Measurements from ENCODE around the gene SFXN3. TPM values are rescaled to one million over a fixed set of nuclear protein-coding genes. Genes with fewer than 3 reads are reported as not detected.

SFXN3 gene
- total and polyA plus RNA-seq, 2 of the 13 experiments (the other 11 are each of a cell fraction or from before 2014, with no cell fraction given), result 16.8 to 71.5 TPM

DNA sequence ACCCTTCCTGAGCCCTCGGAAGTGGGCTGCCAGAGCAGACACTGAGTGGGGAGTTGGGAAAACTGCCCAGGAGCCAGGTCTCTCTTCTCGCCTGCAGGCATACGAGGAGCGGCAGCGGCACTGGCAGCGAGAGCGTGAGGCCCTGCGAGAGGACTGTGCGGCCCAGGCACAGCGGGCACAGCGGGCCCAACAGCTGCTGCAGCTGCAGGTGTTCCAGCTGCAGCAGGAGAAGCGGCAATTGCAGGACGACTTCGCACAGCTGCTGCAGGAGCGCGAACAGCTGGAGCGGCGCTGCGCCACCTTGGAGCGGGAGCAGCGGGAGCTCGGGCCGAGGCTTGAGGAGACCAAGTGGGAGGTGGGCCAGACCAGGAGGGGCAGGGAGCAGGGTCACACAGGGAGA lies 25.7 kb upstream of the SFXN3 start (continued):
- TF ChIP-seq, protein P1, sequence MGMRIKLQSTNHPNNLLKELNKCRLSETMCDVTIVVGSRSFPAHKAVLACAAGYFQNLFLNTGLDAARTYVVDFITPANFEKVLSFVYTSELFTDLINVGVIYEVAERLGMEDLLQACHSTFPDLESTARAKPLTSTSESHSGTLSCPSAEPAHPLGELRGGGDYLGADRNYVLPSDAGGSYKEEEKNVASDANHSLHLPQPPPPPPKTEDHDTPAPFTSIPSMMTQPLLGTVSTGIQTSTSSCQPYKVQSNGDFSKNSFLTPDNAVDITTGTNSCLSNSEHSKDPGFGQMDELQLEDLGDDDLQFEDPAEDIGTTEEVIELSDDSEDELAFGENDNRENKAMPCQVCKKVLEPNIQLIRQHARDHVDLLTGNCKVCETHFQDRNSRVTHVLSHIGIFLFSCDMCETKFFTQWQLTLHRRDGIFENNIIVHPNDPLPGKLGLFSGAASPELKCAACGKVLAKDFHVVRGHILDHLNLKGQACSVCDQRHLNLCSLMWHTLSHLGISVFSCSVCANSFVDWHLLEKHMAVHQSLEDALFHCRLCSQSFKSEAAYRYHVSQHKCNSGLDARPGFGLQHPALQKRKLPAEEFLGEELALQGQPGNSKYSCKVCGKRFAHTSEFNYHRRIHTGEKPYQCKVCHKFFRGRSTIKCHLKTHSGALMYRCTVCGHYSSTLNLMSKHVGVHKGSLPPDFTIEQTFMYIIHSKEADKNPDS (CRISPR knock-in tag; IDR thresholded peaks at IDR 0.05), result no peak
- TF ChIP-seq ZNF761 (CRISPR knock-in tag; conservative IDR thresholded peaks at IDR 0.05), result no peak
- no peak for TF ChIP-seq SIN3A (IDR thresholded peaks at IDR 0.05; ENCODE audit: borderline replicate concordance, low read depth, low read length)
- TF ChIP-seq ZNF556 (CRISPR knock-in tag; IDR thresholded peaks at IDR 0.05; ENCODE audit: borderline replicate concordance), result no peak
- no peak for TF ChIP-seq TRAFD1 (CRISPR knock-in tag; IDR thresholded peaks at IDR 0.05; ENCODE audit: borderline replicate concordance)

- CTCF ChIA-PET (ENCODE audit: low intra/inter-chr PET ratio, low total read pairs), result no interaction called here
- H2AFZ ChIP-seq (ENCODE audit: low read length), result no peak overlapping the region
- no TSS peak for BruUV-seq (replicated peaks)
- no peaks in the 10 kb centered on the region for H3K27me3 ChIP-seq (ENCODE audit: control insufficient read depth in 1 of 2, insufficient read depth in 2 of 2, low read length in 2 of 2)
- H3K4me1 ChIP-seq (ENCODE audit: insufficient read depth, low read length), result peaks cover 53% of the 10 kb centered on the region
- H3K79me2 ChIP-seq (ENCODE audit: insufficient read depth, low read length), result peaks cover 14% of the 10 kb centered on the region
- H3K4me2 ChIP-seq (ENCODE audit: low read depth, low read length), result no peak overlapping the region
- no peaks in the 10 kb centered on the region; the same call in 1 of the 2 replicates for H4K20me1 ChIP-seq (ENCODE audit: insufficient read depth, low read length)
- in situ Hi-C loops (cut with HindIII; ENCODE audit: extremely low pct_ligation_motif_present, low pct_unique_long_range_greater_than_20kb), result no loop called here
- intact Hi-C loops (cut with micrococcal nuclease; ENCODE audit: unreplicated experiment), result no loop called here
- H3K27ac ChIP-seq (ENCODE audit: extremely low read length, insufficient read depth, low read length), result no peak overlapping the region
- no peak overlapping the region for H3K9ac ChIP-seq (ENCODE audit: insufficient read depth, low read depth, low read length)
- H3K4me3 ChIP-seq (replicated peaks in 1 of 3; ENCODE audit: insufficient read depth in 1 of 3, low read depth in 2 of 3, low read length in 3 of 3), result no peak overlapping the region
- DNase-seq (ENCODE audit: low spot score) (no peak), FAIRE-seq (no peak), ATAC-seq (no peak)
- H3K36me3 ChIP-seq (replicated peaks in 1 of 2; ENCODE audit: control insufficient read depth in 1 of 2, insufficient read depth in 2 of 2, low read length in 2 of 2), result peaks cover 17 to 43% of the 10 kb centered on the region in 2 experiments; a peak in 4 of 5 replicates
- POLR2A ChIA-PET, result interaction anchor here (0.9 to 7.1 kb wide), 2 partner anchors 6 to 19 kb away, joined by 3 to 124 read pairs; partner anchors contain the start of genes LZTS2, MRPL43 and TWNK
- no peaks in the 10 kb centered on the region for H3K9me3 ChIP-seq (ENCODE audit: low read length)
- WGBS (ENCODE audit: low lambda C conversion rate), result 93% methylated on average over 4 of the region's 4 CpGs
- TF ChIP-seq ZNF782 (CRISPR knock-in tag; IDR thresholded peaks at IDR 0.05; ENCODE audit: borderline replicate concordance) (no peak), POLR2AphosphoS5 (IDR thresholded peaks at IDR 0.05; ENCODE audit: low read depth, low read length) (0 out of 2 replicates have a peak, but pooled peaks have one; percentile 16), ZNF275 (CRISPR knock-in tag; IDR thresholded peaks at IDR 0.05; ENCODE audit: borderline replicate concordance) (no peak), ZSCAN21 (CRISPR knock-in tag; IDR thresholded peaks at IDR 0.05; ENCODE audit: borderline replicate concordance) (no peak), AHR (CRISPR knock-in tag; IDR thresholded peaks at IDR 0.05) (no peak), PAX8 (CRISPR knock-in tag; IDR thresholded peaks at IDR 0.05; ENCODE audit: borderline replicate concordance) (no peak), ZNF629 (CRISPR knock-in tag; conservative IDR thresholded peaks at IDR 0.05) (peak; percentile 81), SP1 (IDR thresholded peaks at IDR 0.05) (no peak), SP1 (CRISPR knock-in tag; IDR thresholded peaks at IDR 0.05) (no peak), FOXC1 (CRISPR knock-in tag; IDR thresholded peaks at IDR 0.05; ENCODE audit: borderline replicate concordance) (no peak), NCOR1 (IDR thresholded peaks at IDR 0.05; ENCODE audit: borderline replicate concordance, low read length) (no peak), NFE2 (CRISPR knock-in tag; IDR thresholded peaks at IDR 0.05) (no peak), KDM1A (CRISPR knock-in tag; IDR thresholded peaks at IDR 0.05) (no peak)
Measured at GRCh38 chr10:101005869-101006567, 25.0 kb upstream of the SFXN3 start.
